NB4 (cell line): ENCODE results near the gene BBX.

Source experiments
- POLR2A ChIP-seq: IDR thresholded peaks from 2 replicates; pipeline ENCODE4 v1.6.1; 2011; ENCODE audit warnings: mild to moderate bottlenecking; ENCODE audit not compliant: insufficient read length; ENCODE audit errors: extremely low read depth
- TF ChIP-seq, protein P1 (sequence below): IDR thresholded peaks from 2 replicates; pipeline ENCODE4 v1.6.1; 2011; ENCODE audit warnings: low read depth, low read length

DNA sequence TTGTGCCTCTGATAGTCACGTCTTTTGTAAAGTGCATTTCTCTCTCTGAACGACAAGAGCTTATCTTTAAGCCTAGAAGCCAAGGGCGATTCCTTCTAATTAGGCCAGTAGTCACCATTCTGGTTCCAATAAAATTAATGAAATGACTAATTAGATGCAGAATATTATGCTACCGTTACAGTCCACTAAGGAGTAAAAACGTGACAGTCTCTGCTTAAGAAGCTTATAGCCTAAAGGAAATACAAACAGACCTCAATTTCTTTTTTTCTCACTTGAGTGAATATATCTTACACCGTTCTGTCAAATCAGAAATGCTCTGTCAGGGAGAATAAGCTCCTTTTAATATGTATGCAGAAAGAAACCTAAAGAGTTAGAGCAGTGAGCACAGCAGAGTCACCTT is 332.0 kb downstream of the BBX start:
- TF ChIP-seq POLR2A = no peak
- TF ChIP-seq, protein P1, sequence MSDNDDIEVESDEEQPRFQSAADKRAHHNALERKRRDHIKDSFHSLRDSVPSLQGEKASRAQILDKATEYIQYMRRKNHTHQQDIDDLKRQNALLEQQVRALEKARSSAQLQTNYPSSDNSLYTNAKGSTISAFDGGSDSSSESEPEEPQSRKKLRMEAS = no peak
